GM21381 (cell line): ENCODE measurements around the gene PHRF1.
"Not testable (repeated sequence)": the region's sequence is repeated elsewhere in the genome, so short reads cannot be mapped to it uniquely, and the experiment has no call there.

Source experiments
- ATAC-seq: cut with Tn5 transposase; IDR thresholded peaks from one replicate; pipeline ENCODE4 v1.9.1; 2021; ENCODE audit warnings: mild to moderate bottlenecking, moderate library complexity; ENCODE audit not compliant: unreplicated experiment

PHRF1 gene

GRCh38 chr11:626475-627307, 50.4 kb downstream of the PHRF1 start, which contains the start of gene SCT:
Gene SCT, minus strand, starts transcription at chr11:627181. Its CDS starts 38 bp downstream, at chr11:627143.
- no peak for ATAC-seq

GRCh38 chr11:627308-627576, 51.0 kb downstream of the PHRF1 start:
- no peak for ATAC-seq

- no peak for ATAC-seq
Observed at GRCh38 chr11:628056-628455, 51.8 kb downstream of the PHRF1 start.

GRCh38 chr11:629237-629583, 52.9 kb downstream of the PHRF1 start:
- no peak for ATAC-seq

- ATAC-seq: no peak
Observed at GRCh38 chr11:630871-631270, 54.6 kb downstream of the PHRF1 start.

GRCh38 chr11:635945-636510, 59.8 kb downstream of the PHRF1 start:
- no peak for ATAC-seq

- no peak for ATAC-seq
Observed at GRCh38 chr11:636511-637332, 60.5 kb downstream of the PHRF1 start, which contains the start of gene DRD4. Gene DRD4, plus strand, starts transcription at chr11:637269. Its CDS starts 36 bp downstream, at chr11:637305.

- ATAC-seq: no peak
Observed at GRCh38 chr11:637333-637592, 61.0 kb downstream of the PHRF1 start.

- no peak for ATAC-seq
Observed at GRCh38 chr11:637593-638521, 61.6 kb downstream of the PHRF1 start.

GRCh38 chr11:638631-639331, 62.5 kb downstream of the PHRF1 start:
- no peak for ATAC-seq

GRCh38 chr11:639332-639955, 63.2 kb downstream of the PHRF1 start:
- ATAC-seq: no peak

GRCh38 chr11:640021-640706, 63.9 kb downstream of the PHRF1 start:
- ATAC-seq: no peak

- ATAC-seq: no peak
Observed at GRCh38 chr11:641806-642370, 65.6 kb downstream of the PHRF1 start.

GRCh38 chr11:643366-643765, 67.1 kb downstream of the PHRF1 start:
- no peak for ATAC-seq

GRCh38 chr11:643849-644738, 67.8 kb downstream of the PHRF1 start:
- no peak for ATAC-seq

GRCh38 chr11:645536-645935, 69.3 kb downstream of the PHRF1 start:
- no peak for ATAC-seq

- ATAC-seq: no peak
Observed at GRCh38 chr11:646214-646613, 69.9 kb downstream of the PHRF1 start.

GRCh38 chr11:647672-648158, 71.4 kb downstream of the PHRF1 start:
- ATAC-seq: not testable (repeated sequence)
